GF-D8 (cell line): ENCODE measurements around the gene CPLANE1.
A peak's percentile ranks its signal among the peaks of the same experiment; 100 is the strongest.
"Not testable (repeated sequence)": the region's sequence is repeated elsewhere in the genome, so short reads cannot be mapped to it uniquely, and the experiment has no call there.

ENCODE experiments used
- DNase-seq: peaks from one replicate; lab custom pipeline; 2025; lab: John Stamatoyannopoulos, UW

The CPLANE1 gene

GRCh38 chr5:37121027-37121426, 128.1 kb downstream of the CPLANE1 start:
- no peak for DNase-seq

- no peak for DNase-seq
These were observed 128.9 kb downstream of the CPLANE1 start for GRCh38 chr5:37120270-37120669.

- no peak for DNase-seq
These were observed 132.8 kb downstream of the CPLANE1 start for GRCh38 chr5:37116359-37116758.

- DNase-seq, result no peak
These were observed 136.7 kb downstream of the CPLANE1 start for GRCh38 chr5:37112383-37112991.

GRCh38 chr5:37111426-37112382, 137.5 kb downstream of the CPLANE1 start:
- DNase-seq, result peak; percentile 16

- DNase-seq, result no peak
These were observed 139.0 kb downstream of the CPLANE1 start for GRCh38 chr5:37110135-37110534.

GRCh38 chr5:37109338-37109737, 139.8 kb downstream of the CPLANE1 start:
- DNase-seq, result no peak

- DNase-seq, result no peak
These were observed 145.9 kb downstream of the CPLANE1 start for GRCh38 chr5:37103302-37103701.

- not testable (repeated sequence) for DNase-seq
These were observed 149.9 kb downstream of the CPLANE1 start for GRCh38 chr5:37099267-37099666.

GRCh38 chr5:37093795-37094194, 155.4 kb downstream of the CPLANE1 start:
- DNase-seq, result not testable (repeated sequence)

GRCh38 chr5:37090781-37091180, 158.4 kb downstream of the CPLANE1 start:
- no peak for DNase-seq

GRCh38 chr5:37090123-37090726, 159.0 kb downstream of the CPLANE1 start:
- no peak for DNase-seq

GRCh38 chr5:37088009-37088408, 161.2 kb downstream of the CPLANE1 start:
- no peak for DNase-seq

- no peak for DNase-seq
These were observed 162.6 kb downstream of the CPLANE1 start for GRCh38 chr5:37086466-37087173.

GRCh38 chr5:37086026-37086425, 163.2 kb downstream of the CPLANE1 start:
- DNase-seq, result not testable (repeated sequence)

GRCh38 chr5:37082977-37083376, 166.2 kb downstream of the CPLANE1 start:
- DNase-seq, result not testable (repeated sequence)

- no peak for DNase-seq
These were observed 168.5 kb downstream of the CPLANE1 start for GRCh38 chr5:37080697-37081096.

- no peak for DNase-seq
These were observed 172.0 kb downstream of the CPLANE1 start for GRCh38 chr5:37077146-37077545.

GRCh38 chr5:37075399-37075950, 173.7 kb downstream of the CPLANE1 start:
- DNase-seq, result no peak

- DNase-seq, result no peak
These were observed 177.1 kb downstream of the CPLANE1 start for GRCh38 chr5:37071901-37072581.

- DNase-seq, result no peak
These were observed 177.7 kb downstream of the CPLANE1 start for GRCh38 chr5:37071487-37071886.
